RPMI8226 (cell line): ENCODE results near the gene FA2H.
"Not testable (repeated sequence)": the region's sequence is repeated elsewhere in the genome, so short reads cannot be mapped to it uniquely, and the experiment has no call there.

Source experiments
- DNase-seq: peaks from one replicate; pipeline ENCODE4 v3.0.0-alpha.2; 2015

Gene FA2H

DNA sequence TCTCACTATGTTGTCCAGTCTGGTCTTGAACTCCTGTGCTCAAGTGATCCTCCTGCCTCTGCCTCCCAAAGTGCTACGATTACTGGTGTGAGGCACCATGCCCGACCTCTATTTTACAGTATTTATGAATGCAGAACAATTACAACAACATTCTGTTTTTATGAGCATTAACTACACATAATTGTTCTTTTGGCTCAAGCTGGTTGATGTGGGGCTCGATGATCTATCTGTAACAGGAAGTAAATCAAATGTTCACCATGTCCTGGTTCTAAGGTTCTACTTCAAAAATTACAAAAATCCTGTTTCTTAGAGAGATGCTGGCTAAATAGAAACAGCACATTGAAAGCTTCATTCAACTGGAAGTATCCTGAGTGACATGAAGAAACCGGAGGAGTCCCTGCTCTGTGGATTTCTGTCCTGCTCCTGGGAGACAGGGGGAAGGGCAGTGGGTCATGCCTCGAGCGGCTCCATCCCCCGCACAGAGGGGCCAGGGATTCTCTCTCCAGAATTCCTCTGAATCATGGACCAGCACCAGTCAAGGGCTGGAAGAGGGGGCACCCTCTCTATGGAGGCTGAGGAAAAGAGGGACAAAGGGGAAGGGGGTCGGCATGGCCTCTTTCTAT is 31.5 kb downstream of the FA2H start:
- DNase-seq: no peak

DNA sequence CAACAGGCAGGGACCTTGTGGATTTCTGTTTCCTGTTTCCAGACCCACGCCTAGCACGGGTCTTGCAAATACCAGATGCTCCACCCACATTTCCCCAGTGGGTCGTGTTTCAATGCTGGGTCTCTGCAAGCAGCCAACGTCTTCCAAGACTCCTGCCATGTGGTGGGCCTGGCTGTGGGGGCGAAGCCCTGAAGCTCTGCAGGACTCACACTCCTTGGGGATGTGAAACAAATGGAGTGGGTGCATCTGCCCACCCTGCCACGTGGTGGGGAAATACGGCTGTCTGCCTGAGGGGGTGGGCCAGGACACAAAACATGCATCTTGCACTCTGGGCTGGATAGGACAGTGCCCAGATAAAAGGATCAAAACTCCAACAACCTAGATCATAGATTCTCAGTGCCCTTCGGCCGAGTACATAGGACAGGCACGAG is 32.6 kb downstream of the FA2H start:
- no peak for DNase-seq

- DNase-seq: peak; percentile 46
These were observed 33.8 kb downstream of the FA2H start for GRCh38 chr16:74740795-74741304.

- no peak for DNase-seq
These were observed 35.3 kb downstream of the FA2H start for GRCh38 chr16:74739275-74739674.

GRCh38 chr16:74738816-74739215 is 35.8 kb downstream of the FA2H start:
- no peak for DNase-seq

DNA sequence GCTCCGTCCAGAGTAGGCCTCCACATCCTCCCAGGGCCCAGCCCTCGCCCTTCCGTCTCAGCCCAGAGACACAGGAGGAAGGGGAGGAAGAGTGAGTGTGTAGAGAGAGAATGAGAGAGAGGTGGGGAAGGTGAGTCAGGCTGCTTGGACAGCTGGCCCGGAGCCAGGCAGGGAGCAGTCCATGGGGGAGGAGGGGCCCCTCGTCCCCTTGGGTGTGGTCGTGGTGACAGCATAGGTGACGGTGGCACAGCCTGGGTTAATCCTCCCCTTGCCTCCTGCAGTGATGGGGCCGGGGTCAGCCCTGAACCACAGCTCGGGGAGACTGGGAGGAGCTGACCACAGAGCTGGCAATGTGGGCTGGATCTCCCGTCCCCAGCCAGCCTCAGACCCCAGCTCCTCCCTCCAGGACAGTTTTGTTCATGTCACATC is 36.5 kb downstream of the FA2H start:
- no peak for DNase-seq

- DNase-seq: no peak
These were observed 37.1 kb downstream of the FA2H start for GRCh38 chr16:74737521-74737920.

DNA sequence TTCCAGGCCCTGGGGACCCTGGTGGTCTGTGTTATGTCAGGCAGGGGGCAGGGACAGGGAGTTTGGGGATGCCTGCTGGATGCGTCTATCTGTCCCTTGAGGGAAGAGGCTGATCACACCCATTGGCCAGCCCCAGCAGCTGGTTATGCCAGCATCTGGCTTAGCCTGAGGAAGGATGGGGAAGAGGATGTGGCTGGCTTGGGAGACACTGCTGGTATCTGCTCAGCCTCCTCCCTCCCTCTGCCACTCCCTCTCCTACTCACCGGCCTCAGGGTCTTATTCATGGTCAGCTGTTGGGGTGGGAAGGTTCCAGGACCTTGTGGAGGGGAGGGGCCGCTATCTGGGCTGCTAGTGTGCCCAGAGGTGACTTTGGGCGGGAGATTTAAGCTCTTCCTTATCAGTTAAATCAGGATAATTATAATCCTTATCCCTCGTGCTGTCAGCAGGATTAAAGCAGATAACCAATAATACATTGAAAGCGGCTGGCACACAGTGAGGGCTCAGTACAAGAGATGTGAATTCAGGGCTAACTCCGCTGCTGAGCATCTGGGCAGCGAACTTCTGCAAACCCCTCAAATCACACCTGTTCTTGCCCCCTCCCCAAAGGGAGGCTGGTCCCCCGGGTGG is 38.0 kb downstream of the FA2H start:
- DNase-seq: no peak

GRCh38 chr16:74735554-74735953 is 39.1 kb downstream of the FA2H start:
- DNase-seq: no peak

DNA sequence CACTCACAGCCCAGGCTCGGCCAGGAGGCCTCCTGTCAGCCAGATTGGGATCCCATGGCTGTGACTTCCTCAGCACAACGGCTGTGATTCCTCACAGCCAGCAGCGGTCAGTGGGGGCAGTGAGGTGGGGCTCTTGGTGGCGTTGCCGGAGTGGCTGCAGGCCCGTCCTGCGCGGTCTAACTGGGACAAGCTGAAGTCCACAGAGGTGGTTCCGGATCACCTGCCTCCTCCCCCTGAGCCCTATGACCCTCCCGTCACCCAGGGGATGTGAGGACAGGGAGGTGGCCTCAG is 39.5 kb downstream of the FA2H start:
- no peak for DNase-seq

GRCh38 chr16:74734361-74735161 is 40.1 kb downstream of the FA2H start:
- no peak for DNase-seq

DNA sequence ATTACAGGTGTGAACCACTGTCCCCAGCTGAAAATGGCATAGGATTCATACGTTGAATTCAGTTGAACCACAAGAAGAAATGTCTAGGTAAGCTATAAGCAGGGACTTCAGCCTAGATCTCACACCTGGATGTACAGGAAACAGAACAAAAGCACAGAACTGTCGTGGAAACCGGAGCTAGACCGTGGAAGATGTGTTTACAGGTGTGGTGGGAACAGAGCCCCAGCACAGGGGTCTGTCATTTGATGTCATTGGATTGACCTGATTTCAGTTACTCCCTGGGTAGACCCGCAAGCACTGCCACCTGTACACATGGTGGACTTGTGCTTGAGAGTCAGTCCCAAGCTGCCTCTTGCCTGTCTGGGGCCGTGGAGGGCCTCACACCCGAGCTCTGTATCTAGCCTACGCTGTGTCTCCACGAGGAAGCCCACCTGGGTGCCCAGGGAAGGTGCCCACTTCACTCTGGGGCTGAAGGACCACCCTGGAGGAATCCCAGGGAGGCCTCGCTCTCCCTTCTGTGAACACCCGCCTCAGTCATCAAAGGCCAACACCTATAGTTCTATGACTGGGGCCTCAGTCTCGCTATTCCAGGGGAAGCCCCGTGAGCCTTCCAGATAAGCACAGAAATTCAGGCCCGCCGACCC is 41.8 kb downstream of the FA2H start:
- peak; percentile 28 for DNase-seq

DNA sequence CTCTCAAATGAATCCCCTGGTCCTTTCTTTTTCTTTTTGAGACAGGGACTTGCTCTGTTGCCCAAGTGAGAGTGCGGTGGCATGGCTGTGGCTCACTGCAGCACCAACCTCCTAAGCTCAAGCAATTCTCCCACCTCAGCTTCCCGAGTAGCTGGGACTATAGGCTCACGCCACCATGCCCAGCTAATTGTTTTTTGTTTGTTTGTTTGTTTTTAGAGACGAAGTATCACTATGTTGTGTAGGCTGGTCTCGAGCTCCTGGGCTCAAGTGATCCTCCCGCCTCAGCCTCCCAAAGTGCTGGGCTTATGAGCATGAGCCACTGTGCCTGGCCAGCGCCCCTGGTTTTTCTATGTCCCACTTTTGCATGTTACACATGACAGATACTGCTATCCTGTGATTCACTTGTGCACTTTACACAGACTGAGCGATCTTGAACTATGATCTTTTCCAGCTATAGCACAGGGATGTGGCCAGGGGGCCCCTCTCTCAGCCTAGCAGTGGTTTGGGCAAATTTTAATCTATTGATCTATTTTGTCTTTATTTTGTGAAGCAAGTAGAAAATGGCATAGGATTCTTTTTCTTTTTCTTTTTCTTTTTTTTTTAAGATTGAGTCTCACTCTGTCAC is 42.7 kb downstream of the FA2H start:
- DNase-seq: no peak

- DNase-seq: no peak
These were observed 44.6 kb downstream of the FA2H start for GRCh38 chr16:74729783-74730683.

DNA sequence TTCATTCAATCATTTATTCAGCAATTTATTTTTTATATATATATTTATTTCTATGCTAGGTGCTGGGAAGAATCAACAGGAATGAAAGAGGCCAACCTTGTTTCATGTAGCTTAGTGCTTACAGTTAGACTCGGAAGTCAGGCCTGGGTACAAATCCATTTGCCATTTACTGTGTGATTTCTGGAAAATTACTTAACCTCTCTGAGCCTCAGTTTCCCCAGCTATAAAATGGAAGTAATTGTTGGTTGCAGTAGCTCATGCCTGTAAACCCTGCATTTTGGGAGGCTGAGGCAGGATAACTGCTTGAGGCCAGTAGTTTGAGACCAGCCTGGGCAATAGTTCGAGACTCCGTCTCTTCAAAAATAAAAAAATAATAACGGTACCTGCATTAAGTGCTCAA is 46.7 kb downstream of the FA2H start:
- no peak for DNase-seq

- peak; percentile 65 for DNase-seq
These were observed 47.9 kb downstream of the FA2H start for GRCh38 chr16:74726716-74727115.

DNA sequence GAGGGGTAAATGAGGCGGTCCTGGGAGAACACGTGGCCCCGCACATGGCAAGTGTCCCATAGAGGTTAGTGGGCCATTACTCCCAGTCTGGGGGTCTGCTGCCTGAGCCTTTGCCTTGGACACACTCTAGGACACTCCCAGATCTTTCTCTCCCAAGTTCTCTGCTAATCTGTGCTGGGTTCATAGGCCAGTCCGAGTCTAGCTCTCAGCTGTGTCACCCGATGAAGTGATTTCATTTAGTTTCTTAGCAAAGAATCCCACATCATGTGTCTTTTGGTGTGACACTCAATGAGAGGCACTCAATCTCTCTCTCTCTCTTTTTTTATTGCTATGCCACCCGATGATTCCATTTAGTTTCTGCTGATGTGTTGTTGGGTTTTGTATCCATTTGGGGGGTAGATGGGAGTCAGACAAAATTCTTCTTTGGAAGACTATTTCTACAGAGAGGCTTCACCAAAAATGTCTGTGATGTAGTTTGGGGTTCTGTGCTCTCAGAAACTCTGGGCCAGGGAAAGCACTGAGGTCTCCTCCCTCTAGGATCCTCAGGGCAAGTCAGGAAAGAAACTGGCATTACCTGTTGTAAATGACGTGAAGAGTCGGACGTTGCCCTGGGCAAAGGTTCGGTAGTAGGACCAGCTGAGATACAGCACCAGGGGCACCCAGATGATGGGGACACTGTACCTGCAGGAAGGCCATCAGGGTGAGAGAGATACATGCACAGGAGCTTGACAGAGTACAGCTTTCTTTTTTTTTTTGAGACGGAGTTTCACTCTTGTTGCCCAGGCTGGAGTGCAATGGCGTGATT is 48.8 kb downstream of the FA2H start:
- DNase-seq: no peak

- DNase-seq: peak; percentile 32
These were observed 49.6 kb downstream of the FA2H start for GRCh38 chr16:74724820-74725549.

- DNase-seq: no peak
These were observed 51.4 kb downstream of the FA2H start for GRCh38 chr16:74723256-74723655.

GRCh38 chr16:74722156-74722555 is 52.5 kb downstream of the FA2H start:
- not testable (repeated sequence) for DNase-seq
